ENCODE measurements around the gene OR2V1. TPM values are rescaled to one million over a fixed set of nuclear protein-coding genes. Genes with fewer than 3 reads are reported as not detected.

OR2V1 gene
- total and polyA plus RNA-seq, 10 donors = not detected

GRCh38 chr5:181086884-181087205 lies 44.1 kb downstream of the OR2V1 start:
- intact Hi-C loops (cut with DNase I; ENCODE audit: low total_unique reads) = no loop called here
- Histone ChIP-seq H3K4me3 (no peak overlapping the region), H3K27me3 (replicated peaks in 1 of 7) (peaks cover 0 to 59% (median 0%) of the 10 kb centered on the region in 7 donors), H3K4me1 (no peaks in the 10 kb centered on the region), H3K36me3 (no peaks in the 10 kb centered on the region), H3K9me3 (no peaks in the 10 kb centered on the region), H3K27ac (no peak overlapping the region)
- no peak for TF ChIP-seq CTCF (IDR thresholded peaks at IDR 0.05 in 8 of 11, conservative IDR thresholded peaks at IDR 0.05 in 3 of 11)
- TF ChIP-seq POLR2A (IDR thresholded peaks at IDR 0.05) = no peak
- TF ChIP-seq POLR2AphosphoS5 (IDR thresholded peaks at IDR 0.05) = no peak
- no peak for DNase-seq
- 60 to 72% (median 64%) methylated on average over 7 of the region's 7 CpGs for WGBS, 5 donors

- no peak for DNase-seq
- Histone ChIP-seq H3K4me1 (no peaks in the 10 kb centered on the region), H3K27ac (no peak overlapping the region), H3K36me3 (no peaks in the 10 kb centered on the region), H3K27me3 (replicated peaks in 1 of 7) (peaks cover 0 to 60% (median 0%) of the 10 kb centered on the region in 7 donors), H3K4me3 (no peak overlapping the region), H3K9me3 (no peaks in the 10 kb centered on the region)
- WGBS, 5 donors = 66 to 78% (median 69%) methylated on average over 16 to 17 of the region's 17 CpGs
- TF ChIP-seq POLR2A (IDR thresholded peaks at IDR 0.05) (no peak), CTCF (IDR thresholded peaks at IDR 0.05 in 8 of 11, conservative IDR thresholded peaks at IDR 0.05 in 3 of 11) (no peak), POLR2AphosphoS5 (IDR thresholded peaks at IDR 0.05) (no peak)
- intact Hi-C loops (cut with DNase I; ENCODE audit: low total_unique reads) = no loop called here
Observed at GRCh38 chr5:181086026-181086883, 44.7 kb downstream of the OR2V1 start.

GRCh38 chr5:181084621-181085195 lies 46.3 kb downstream of the OR2V1 start:
- DNase-seq = peak; percentile 68
- no peaks in the 10 kb centered on the region for H3K4me1 ChIP-seq
- TF ChIP-seq POLR2AphosphoS5 (IDR thresholded peaks at IDR 0.05) (no peak), CTCF (IDR thresholded peaks at IDR 0.05 in 8 of 11, conservative IDR thresholded peaks at IDR 0.05 in 3 of 11) (no peak), POLR2A (IDR thresholded peaks at IDR 0.05) (no peak)
- no peak overlapping the region for H3K27ac ChIP-seq
- no peaks in the 10 kb centered on the region for H3K9me3 ChIP-seq
- no peaks in the 10 kb centered on the region for H3K36me3 ChIP-seq
- 45 to 60% (median 51%) methylated on average over 18 of the region's 18 CpGs for WGBS, 5 donors
- intact Hi-C loops (cut with DNase I; ENCODE audit: low total_unique reads) = no loop called here
- H3K27me3 ChIP-seq (replicated peaks in 1 of 7) = peaks cover 0 to 65% (median 0%) of the 10 kb centered on the region in 7 donors
- no peak overlapping the region for H3K4me3 ChIP-seq

GRCh38 chr5:181081989-181082388 lies 49.0 kb downstream of the OR2V1 start:
- intact Hi-C loops (cut with DNase I; ENCODE audit: low total_unique reads) = no loop called here
- Histone ChIP-seq H3K27me3 (replicated peaks in 1 of 7) (peaks cover 0 to 61% (median 0%) of the 10 kb centered on the region in 7 donors), H3K36me3 (no peaks in the 10 kb centered on the region), H3K9me3 (peaks cover 0 to 3% (median 1%) of the 10 kb centered on the region in 8 donors), H3K4me1 (no peaks in the 10 kb centered on the region), H3K27ac (no peak overlapping the region), H3K4me3 (no peak overlapping the region)
- TF ChIP-seq CTCF (IDR thresholded peaks at IDR 0.05 in 8 of 11, conservative IDR thresholded peaks at IDR 0.05 in 3 of 11) (no peak), POLR2AphosphoS5 (IDR thresholded peaks at IDR 0.05) (no peak), POLR2A (IDR thresholded peaks at IDR 0.05) (no peak)
- DNase-seq = no peak
